ENCODE measurements around the gene DCP2.

DNA sequence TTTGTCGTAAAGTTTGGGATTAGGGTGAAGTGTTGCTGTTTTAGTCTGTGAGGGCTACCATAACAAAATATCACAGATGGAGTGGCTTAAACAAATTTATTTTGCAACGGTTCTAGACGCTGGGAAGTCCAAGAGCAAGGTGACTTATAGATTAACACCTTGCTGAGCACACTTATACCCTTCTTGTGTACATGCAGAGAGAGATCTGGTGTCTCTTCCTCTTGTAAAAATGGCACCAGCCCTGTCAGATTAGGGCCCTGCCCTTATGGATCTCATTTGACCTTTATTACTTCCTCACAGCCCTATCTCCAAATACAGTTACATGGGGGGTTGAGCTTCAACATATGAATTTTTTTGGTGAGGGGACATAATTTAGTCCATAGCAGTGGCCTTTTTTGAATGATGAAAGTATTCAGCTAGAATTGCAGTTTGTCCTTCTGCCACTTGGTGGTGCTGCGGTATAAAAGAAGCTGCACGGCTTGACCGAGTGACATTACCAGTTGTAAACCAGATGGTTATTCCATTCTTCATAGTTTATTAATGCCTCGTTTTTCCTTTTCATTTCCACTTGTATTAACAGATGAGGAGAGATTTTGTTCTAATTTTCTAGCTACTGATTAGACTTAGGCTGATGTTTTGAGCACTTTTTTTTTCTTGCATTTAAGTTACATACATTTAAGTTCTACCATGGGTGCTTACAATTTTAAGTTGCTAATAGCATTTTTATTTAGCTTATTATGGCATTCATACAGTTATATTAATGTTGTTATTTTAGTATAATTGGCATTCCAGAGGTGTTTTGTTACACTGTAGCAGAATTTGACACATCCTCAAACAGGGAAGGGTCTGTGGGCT, 19.4 kb downstream of the DCP2 start:
- TF ChIP-seq, protein P1, sequence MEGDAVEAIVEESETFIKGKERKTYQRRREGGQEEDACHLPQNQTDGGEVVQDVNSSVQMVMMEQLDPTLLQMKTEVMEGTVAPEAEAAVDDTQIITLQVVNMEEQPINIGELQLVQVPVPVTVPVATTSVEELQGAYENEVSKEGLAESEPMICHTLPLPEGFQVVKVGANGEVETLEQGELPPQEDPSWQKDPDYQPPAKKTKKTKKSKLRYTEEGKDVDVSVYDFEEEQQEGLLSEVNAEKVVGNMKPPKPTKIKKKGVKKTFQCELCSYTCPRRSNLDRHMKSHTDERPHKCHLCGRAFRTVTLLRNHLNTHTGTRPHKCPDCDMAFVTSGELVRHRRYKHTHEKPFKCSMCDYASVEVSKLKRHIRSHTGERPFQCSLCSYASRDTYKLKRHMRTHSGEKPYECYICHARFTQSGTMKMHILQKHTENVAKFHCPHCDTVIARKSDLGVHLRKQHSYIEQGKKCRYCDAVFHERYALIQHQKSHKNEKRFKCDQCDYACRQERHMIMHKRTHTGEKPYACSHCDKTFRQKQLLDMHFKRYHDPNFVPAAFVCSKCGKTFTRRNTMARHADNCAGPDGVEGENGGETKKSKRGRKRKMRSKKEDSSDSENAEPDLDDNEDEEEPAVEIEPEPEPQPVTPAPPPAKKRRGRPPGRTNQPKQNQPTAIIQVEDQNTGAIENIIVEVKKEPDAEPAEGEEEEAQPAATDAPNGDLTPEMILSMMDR (IDR thresholded peaks at IDR 0.05) = peak; percentile 79 to 91 (median 86)
- no peak for TF ChIP-seq POLR2A (IDR thresholded peaks at IDR 0.05)

Measured in breast epithelium (tissue), 3 donors.